ENCODE measurements around the gene MED25.
A peak's percentile ranks its signal among the peaks of the same experiment; 100 is the strongest.

Gene MED25

GRCh38 chr19:49799271-49799797 lies 18.8 kb upstream of the MED25 start:
- no peak for DNase-seq

GRCh38 chr19:49799798-49800376 lies 18.2 kb upstream of the MED25 start:
- no peak for DNase-seq

GRCh38 chr19:49800771-49801170 lies 17.3 kb upstream of the MED25 start:
- DNase-seq, result no peak

DNA sequence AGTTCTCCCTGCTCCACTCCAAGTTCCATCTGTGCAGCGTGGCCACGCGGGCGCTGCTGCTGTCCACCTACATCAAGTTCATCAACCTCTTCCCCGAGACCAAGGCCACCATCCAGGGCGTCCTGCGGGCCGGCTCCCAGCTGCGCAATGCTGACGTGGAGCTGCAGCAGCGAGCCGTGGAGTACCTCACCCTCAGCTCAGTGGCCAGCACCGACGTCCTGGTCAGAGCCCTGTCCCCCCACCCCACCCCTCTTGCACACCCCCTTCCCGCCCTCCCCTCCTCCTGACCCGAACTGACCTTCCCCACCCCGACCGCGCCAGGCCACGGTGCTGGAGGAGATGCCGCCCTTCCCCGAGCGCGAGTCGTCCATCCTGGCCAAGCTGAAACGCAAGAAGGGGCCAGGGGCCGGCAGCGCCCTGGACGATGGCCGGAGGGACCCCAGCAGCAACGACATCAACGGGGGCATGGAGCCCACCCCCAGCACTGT lies 16.6 kb upstream of the MED25 start:
- DNase-seq, result no peak

- no peak for DNase-seq
Measured at GRCh38 chr19:49801966-49802661, 16.0 kb upstream of the MED25 start.

DNA sequence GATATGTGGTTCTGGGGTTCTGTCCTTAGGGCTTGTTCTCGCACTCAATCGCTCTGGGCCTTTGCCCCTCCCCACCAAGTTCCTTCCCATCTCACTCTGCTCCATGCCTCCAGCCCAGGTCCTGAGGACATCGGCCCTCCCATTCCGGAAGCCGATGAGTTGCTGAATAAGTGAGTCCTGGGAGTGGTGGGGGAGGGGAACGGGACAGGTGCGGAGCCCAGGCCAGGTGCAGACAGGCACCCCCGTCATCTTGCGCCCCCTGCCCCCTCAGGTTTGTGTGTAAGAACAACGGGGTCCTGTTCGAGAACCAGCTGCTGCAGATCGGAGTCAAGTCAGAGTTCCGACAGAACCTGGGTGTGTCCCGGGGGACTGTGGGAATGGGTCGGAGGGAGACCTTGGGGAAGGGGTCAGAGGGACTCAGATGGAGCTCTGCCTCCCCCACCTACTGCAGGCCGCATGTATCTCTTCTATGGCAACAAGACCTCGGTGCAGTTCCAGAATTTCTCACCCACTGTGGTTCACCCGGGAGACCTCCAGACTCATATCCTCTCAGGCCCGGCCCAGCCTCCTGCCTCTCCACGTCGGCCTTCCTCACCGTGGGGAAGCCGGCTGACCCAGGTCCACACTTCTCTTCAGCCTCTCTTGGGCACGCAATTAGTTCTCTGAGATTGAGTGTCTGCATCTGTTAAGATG lies 15.1 kb upstream of the MED25 start:
- DNase-seq, result no peak

- DNase-seq, result no peak
Measured at GRCh38 chr19:49803529-49803856, 14.6 kb upstream of the MED25 start.

GRCh38 chr19:49805822-49806619 lies 12.1 kb upstream of the MED25 start:
- DNase-seq, result no peak

- no peak for DNase-seq
Measured at GRCh38 chr19:49806620-49806959, 11.5 kb upstream of the MED25 start.

- DNase-seq, result no peak
Measured at GRCh38 chr19:49807058-49807903, 10.8 kb upstream of the MED25 start.

- DNase-seq, result no peak
Measured at GRCh38 chr19:49807904-49808675, 10.0 kb upstream of the MED25 start.

- peak; percentile 92 for DNase-seq
Measured at GRCh38 chr19:49808711-49809159, 9.4 kb upstream of the MED25 start.

DNA sequence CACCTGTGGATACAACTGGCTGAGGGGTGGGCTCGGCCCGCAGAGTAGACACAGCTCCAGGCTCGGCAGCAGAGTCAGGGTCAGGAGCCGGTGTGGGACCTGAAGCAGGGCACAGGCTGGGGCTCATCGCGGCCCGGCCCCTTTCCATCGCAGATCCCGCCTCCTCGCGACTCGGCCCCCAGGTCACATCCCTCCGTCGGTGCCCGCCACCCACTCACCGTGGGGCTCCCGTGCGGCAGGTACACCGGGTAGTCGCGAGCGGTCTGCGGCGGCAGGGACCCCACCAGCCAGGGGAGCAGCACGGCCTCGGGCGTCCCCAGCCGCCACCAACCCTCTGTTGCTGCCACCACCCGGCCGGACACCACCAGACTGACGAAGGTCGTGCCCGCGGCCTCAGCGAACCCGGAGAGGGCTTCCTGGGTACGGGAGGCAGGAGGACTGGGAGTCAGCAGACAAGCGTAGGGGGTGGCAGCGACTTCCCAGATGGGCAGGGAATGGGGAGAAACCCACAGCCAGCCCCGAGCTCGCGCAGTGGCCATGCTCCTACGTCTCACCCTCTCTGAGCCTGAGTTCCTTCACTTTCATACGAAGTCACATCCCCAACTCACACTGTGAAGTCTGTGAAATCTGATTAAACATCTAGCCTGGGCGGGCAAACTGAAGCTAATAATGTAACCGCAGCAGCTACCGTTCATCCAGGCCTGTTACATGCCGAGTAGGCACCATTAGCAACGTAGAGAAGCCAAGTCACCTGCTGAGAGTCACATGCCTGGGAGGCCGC lies 8.7 kb upstream of the MED25 start:
- DNase-seq, result peak; percentile 68

DNA sequence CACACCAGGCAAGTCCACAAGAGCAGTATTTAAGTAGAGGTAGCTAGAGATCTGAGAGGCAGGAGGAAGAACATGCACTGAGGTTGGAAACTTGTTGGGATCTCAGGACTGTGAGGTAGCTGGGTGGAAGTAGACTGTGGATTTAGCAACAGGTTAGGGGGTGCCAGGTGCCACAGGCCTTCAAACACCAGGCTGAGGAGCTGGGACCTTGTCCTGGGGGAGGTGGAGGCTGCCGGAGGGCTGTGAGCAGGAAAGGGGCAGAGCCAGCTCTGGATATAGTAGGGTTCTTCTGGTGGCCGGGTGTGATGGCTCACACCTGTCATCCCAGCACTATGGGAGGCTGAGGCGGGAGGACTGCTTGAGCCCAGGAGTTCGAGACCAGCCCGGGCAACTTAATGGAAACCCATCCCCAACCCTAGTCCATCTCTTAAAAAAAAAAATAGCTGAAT lies 8.1 kb upstream of the MED25 start:
- DNase-seq, result no peak

DNA sequence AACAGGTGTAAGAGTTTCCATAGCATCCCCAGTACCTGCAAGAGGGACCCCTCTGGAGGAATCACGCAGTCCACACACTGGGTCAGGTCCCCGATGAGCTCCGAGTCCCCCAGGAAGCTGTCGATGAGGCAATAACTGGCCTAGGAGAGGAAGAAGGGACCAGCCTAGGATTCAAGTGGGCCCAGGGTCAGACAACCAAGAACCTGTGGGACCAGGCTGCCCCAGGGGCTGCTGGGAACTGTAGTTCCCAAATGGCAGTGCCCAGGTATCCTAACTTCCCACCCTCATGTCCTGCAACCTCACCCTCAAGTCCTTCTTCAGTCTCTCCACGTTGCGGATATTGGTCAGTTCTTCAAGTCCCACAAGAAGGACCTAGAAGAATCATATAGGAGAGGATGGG lies 6.8 kb upstream of the MED25 start:
- DNase-seq, result no peak

DNA sequence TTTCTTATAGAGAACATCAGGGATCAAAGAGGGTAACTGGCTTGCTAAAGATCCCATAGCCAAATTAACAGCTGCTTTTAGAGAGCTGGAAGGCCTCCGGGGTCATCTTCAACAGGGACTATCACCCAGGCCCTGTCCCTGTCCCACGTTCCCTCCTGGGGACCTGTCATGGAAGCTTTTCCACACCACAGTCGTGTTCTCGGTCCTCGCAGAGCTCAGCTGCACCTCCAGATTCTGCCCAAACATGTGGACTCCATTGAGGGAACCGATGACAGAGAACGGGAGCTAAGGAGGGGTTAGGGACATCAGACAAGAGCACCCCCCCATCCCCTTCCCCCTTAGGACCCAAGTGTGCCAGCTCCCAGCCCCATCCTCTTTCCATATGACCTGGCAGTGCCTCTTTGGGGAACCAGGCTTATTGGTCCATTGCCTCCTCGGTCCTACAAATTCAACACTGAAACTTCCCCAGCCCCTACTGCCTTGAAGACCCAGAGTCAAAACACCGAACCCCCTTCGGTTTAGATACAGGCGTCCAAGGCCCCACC lies 5.6 kb upstream of the MED25 start:
- DNase-seq, result no peak

GRCh38 chr19:49812997-49813861 lies 4.9 kb upstream of the MED25 start, which contains the start of gene FUZ:
Gene FUZ, minus strand, starts transcription at chr19:49813292. Its CDS starts 186 bp downstream, at chr19:49813106.
- DNase-seq, result peak; percentile 98

DNA sequence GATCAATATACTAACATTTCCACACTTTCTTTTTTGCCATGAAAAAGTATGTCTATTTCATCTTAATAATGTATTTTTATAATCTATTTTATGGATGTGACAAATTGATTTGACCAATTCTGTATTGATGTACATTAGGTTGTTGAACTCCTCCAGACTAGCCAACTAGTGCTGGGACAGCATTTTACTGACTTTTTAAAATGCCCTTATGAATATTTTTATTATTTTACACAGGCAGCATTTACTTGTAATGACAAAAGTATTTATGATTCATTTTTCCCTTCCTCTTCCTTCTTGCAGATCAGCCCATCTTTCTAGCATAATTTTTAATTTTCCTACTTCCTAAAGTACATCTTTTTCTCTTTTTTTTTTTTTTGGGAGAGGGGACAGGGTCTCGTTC lies 4.1 kb upstream of the MED25 start:
- peak; percentile 28 for DNase-seq

GRCh38 chr19:49816590-49816989 lies 1.5 kb upstream of the MED25 start:
- no peak for DNase-seq
